IPS-18a (cell line): ENCODE data around the gene RC3H1.

Source experiments
- H3K27ac ChIP-seq: one replicate; pipeline ENCODE4 v1.5.1; 2013; ENCODE audit warnings: low read length
- H3K27me3 ChIP-seq: one replicate; pipeline ENCODE4 v1.6.1; 2013; ENCODE audit warnings: mild to moderate bottlenecking, low read length; ENCODE audit not compliant: control insufficient read depth, insufficient read depth
- H3K36me3 ChIP-seq: one replicate; pipeline ENCODE4 v1.6.1; 2013; ENCODE audit warnings: low read depth, low read length; ENCODE audit not compliant: control insufficient read depth
- H3K4me1 ChIP-seq: one replicate; pipeline ENCODE4 v1.6.1; 2013; ENCODE audit warnings: low read depth, low read length; ENCODE audit not compliant: control insufficient read depth
- H3K4me3 ChIP-seq: one replicate; pipeline ENCODE4 v1.5.1; 2013; ENCODE audit warnings: low read length
- H3K9ac ChIP-seq: one replicate; pipeline ENCODE4 v1.6.1; 2013; ENCODE audit warnings: mild to moderate bottlenecking, low read length, moderate library complexity
- H3K9me3 ChIP-seq: one replicate; pipeline ENCODE4 v1.6.1; 2013; ENCODE audit warnings: low read depth, low read length; ENCODE audit not compliant: control insufficient read depth

RC3H1 gene

GRCh38 chr1:173903827-173904531, 118.2 kb downstream of the RC3H1 start:
- Histone ChIP-seq H3K4me1 (peaks cover 19% of the 10 kb centered on the region), H3K36me3 (no peaks in the 10 kb centered on the region), H3K9ac (no peak overlapping the region), H3K4me3 (no peak overlapping the region), H3K27ac (no peak overlapping the region), H3K27me3 (no peaks in the 10 kb centered on the region), H3K9me3 (no peaks in the 10 kb centered on the region)

GRCh38 chr1:173900992-173901391, 121.2 kb downstream of the RC3H1 start:
- no peak overlapping the region for H3K9ac ChIP-seq
- no peaks in the 10 kb centered on the region for H3K27me3 ChIP-seq
- H3K4me1 ChIP-seq, result peaks cover 19% of the 10 kb centered on the region
- H3K27ac ChIP-seq, result no peak overlapping the region
- H3K9me3 ChIP-seq, result no peaks in the 10 kb centered on the region
- no peaks in the 10 kb centered on the region for H3K36me3 ChIP-seq
- no peak overlapping the region for H3K4me3 ChIP-seq

GRCh38 chr1:173900427-173900826, 121.7 kb downstream of the RC3H1 start:
- Histone ChIP-seq H3K9me3 (no peaks in the 10 kb centered on the region), H3K36me3 (peaks cover 3% of the 10 kb centered on the region), H3K4me3 (no peak overlapping the region), H3K4me1 (peaks cover 19% of the 10 kb centered on the region), H3K27me3 (no peaks in the 10 kb centered on the region), H3K27ac (no peak overlapping the region), H3K9ac (no peak overlapping the region)

GRCh38 chr1:173894189-173894588, 128.0 kb downstream of the RC3H1 start:
- Histone ChIP-seq H3K4me3 (no peak overlapping the region), H3K27ac (no peak overlapping the region), H3K9me3 (no peaks in the 10 kb centered on the region), H3K27me3 (no peaks in the 10 kb centered on the region), H3K36me3 (peaks cover 3% of the 10 kb centered on the region), H3K4me1 (peaks cover 13% of the 10 kb centered on the region), H3K9ac (no peak overlapping the region)

GRCh38 chr1:173893611-173894010, 128.5 kb downstream of the RC3H1 start:
- Histone ChIP-seq H3K4me1 (peaks cover 19% of the 10 kb centered on the region), H3K27me3 (no peaks in the 10 kb centered on the region), H3K27ac (no peak overlapping the region), H3K9me3 (no peaks in the 10 kb centered on the region), H3K4me3 (no peak overlapping the region), H3K36me3 (peaks cover 3% of the 10 kb centered on the region), H3K9ac (no peak overlapping the region)

- Histone ChIP-seq H3K4me3 (no peak overlapping the region), H3K27me3 (no peaks in the 10 kb centered on the region), H3K4me1 (peaks cover 32% of the 10 kb centered on the region), H3K9me3 (no peaks in the 10 kb centered on the region), H3K9ac (no peak overlapping the region), H3K27ac (peak overlapping the region; percentile 18), H3K36me3 (peaks cover 10% of the 10 kb centered on the region)
These were observed 132.3 kb downstream of the RC3H1 start for GRCh38 chr1:173889885-173890284.

GRCh38 chr1:173888749-173889148, 133.4 kb downstream of the RC3H1 start:
- Histone ChIP-seq H3K4me3 (peak overlapping the region; percentile 10), H3K9ac (no peak overlapping the region), H3K27ac (peak overlapping the region; percentile 24), H3K4me1 (peaks cover 32% of the 10 kb centered on the region), H3K9me3 (no peaks in the 10 kb centered on the region), H3K36me3 (peaks cover 10% of the 10 kb centered on the region), H3K27me3 (no peaks in the 10 kb centered on the region)

GRCh38 chr1:173887627-173888026, 134.5 kb downstream of the RC3H1 start:
- Histone ChIP-seq H3K27ac (peak overlapping the region; percentile 30), H3K27me3 (no peaks in the 10 kb centered on the region), H3K9me3 (no peaks in the 10 kb centered on the region), H3K9ac (no peak overlapping the region), H3K4me3 (no peak overlapping the region), H3K36me3 (peaks cover 10% of the 10 kb centered on the region), H3K4me1 (peaks cover 32% of the 10 kb centered on the region)

GRCh38 chr1:173886746-173887611, 135.2 kb downstream of the RC3H1 start:
- no peaks in the 10 kb centered on the region for H3K9me3 ChIP-seq
- H3K9ac ChIP-seq, result no peak overlapping the region
- H3K4me3 ChIP-seq, result no peak overlapping the region
- no peak overlapping the region for H3K27ac ChIP-seq
- H3K36me3 ChIP-seq, result peaks cover 10% of the 10 kb centered on the region
- H3K27me3 ChIP-seq, result no peaks in the 10 kb centered on the region
- H3K4me1 ChIP-seq, result peaks cover 32% of the 10 kb centered on the region

- no peak overlapping the region for H3K4me3 ChIP-seq
- H3K27me3 ChIP-seq, result no peaks in the 10 kb centered on the region
- no peak overlapping the region for H3K27ac ChIP-seq
- peaks cover 10% of the 10 kb centered on the region for H3K36me3 ChIP-seq
- H3K9me3 ChIP-seq, result no peaks in the 10 kb centered on the region
- H3K9ac ChIP-seq, result no peak overlapping the region
- H3K4me1 ChIP-seq, result peaks cover 24% of the 10 kb centered on the region
These were observed 137.5 kb downstream of the RC3H1 start for GRCh38 chr1:173884701-173885100.
